K562 (cell line): Measurements from ENCODE around the gene PCLAF. TPM values are rescaled to one million over a fixed set of nuclear protein-coding genes. Genes with fewer than 3 reads are reported as not detected.
A peak's percentile ranks its signal among the peaks of the same experiment; 100 is the strongest.

ENCODE experiments used
- ATF3 ChIP-seq, 2 experiments: fragments of 450-650 bp in 1 of 2; sonication (generic) in 1 of 2; formaldehyde crosslinking in 1 of 2; IDR thresholded peaks in 1 of 2; conservative IDR thresholded peaks in 1 of 2; 2 replicates each; pipeline versions ENCODE4 v1.6.1 to v1.8.1; 2016 to 2023; ENCODE audit warnings: mild to moderate bottlenecking in 2 of 2, moderate library complexity in 2 of 2, inconsistent platforms in 1 of 2, missing genetic modification reagents in 1 of 2
- E2F6 ChIP-seq, 2 experiments: IDR thresholded peaks; 2 replicates each; pipeline ENCODE4 v1.6.1; 2011; ENCODE audit warnings: borderline replicate concordance in 1 of 2, control low read depth in 1 of 2, low read depth in 1 of 2, low read length in 1 of 2, mild to moderate bottlenecking in 1 of 2, mixed read lengths in 1 of 2, moderate library complexity in 1 of 2; ENCODE audit not compliant: insufficient read depth in 1 of 2, insufficient read length in 1 of 2, poor library complexity in 1 of 2, severe bottlenecking in 1 of 2; ENCODE audit errors: extremely low read depth in 1 of 2
- FOXK1 ChIP-seq: sonication (generic); formaldehyde crosslinking; IDR thresholded peaks from 2 replicates; pipeline ENCODE4 v1.8.0; 2022; ENCODE audit warnings: missing genetic modification reagents, mild to moderate bottlenecking, borderline replicate concordance
- GABPA ChIP-seq: fragments of 200-800 bp; sonication (Bioruptor generic); conservative IDR thresholded peaks from 2 replicates; pipeline ENCODE4 v1.6.1; 2016; ENCODE audit warnings: low read depth, missing genetic modification characterization, missing compliant biosample characterization
- KDM5B ChIP-seq: fragments of 200-600 bp; sonication (generic); IDR thresholded peaks from 2 replicates; pipeline ENCODE4 v1.6.1; 2012; ENCODE audit warnings: low read depth, mild to moderate bottlenecking, moderate library complexity, low read length, control low read depth, inconsistent platforms; ENCODE audit not compliant: insufficient replicate concordance
- KHSRP ChIP-seq: fragments of 450-650 bp; IDR thresholded peaks from 2 replicates; pipeline ENCODE4 v1.6.1; 2017
- MECOM ChIP-seq: fragments of 250-450 bp; sonication (Bioruptor Pico); IDR thresholded peaks from 2 replicates; pipeline ENCODE4 v1.8.0; 2022; ENCODE audit warnings: inconsistent platforms
- MTA3 ChIP-seq: fragments of 450-650 bp; formaldehyde crosslinking; IDR thresholded peaks from 2 replicates; pipeline ENCODE4 v1.6.1; 2017; ENCODE audit warnings: mild to moderate bottlenecking, borderline replicate concordance
- NFIC ChIP-seq: fragments of 450-650 bp; IDR thresholded peaks from 2 replicates; pipeline ENCODE4 v1.6.1; 2017; ENCODE audit warnings: mild to moderate bottlenecking, inconsistent platforms
- RFX7 ChIP-seq: fragments of 250-450 bp; sonication (Bioruptor Pico); IDR thresholded peaks from 2 replicates; pipeline ENCODE4 v1.5.1; 2021; ENCODE audit warnings: mild to moderate bottlenecking
- SAFB ChIP-seq: fragments of 200-400 bp; formaldehyde crosslinking; IDR thresholded peaks from 2 replicates; pipeline ENCODE4 v1.6.1; 2017; ENCODE audit warnings: low read depth, low read length, borderline replicate concordance
- TCF7L2 ChIP-seq: fragments of 150-350 bp; IDR thresholded peaks from 2 replicates; pipeline ENCODE4 v1.6.1; 2016; ENCODE audit warnings: low read depth, mild to moderate bottlenecking, low read length, moderate library complexity
- ZHX1 ChIP-seq: fragments of 150-350 bp; conservative IDR thresholded peaks from 2 replicates; pipeline ENCODE4 v1.6.1; 2014; ENCODE audit warnings: low read length
- ZNF280A ChIP-seq: fragments of 450-650 bp; IDR thresholded peaks from 2 replicates; pipeline ENCODE4 v1.6.1; 2018; ENCODE audit warnings: mild to moderate bottlenecking, low read depth; ENCODE audit not compliant: partially characterized antibody
- ZNF347 ChIP-seq: fragments of 450-650 bp; formaldehyde crosslinking; IDR thresholded peaks from 2 replicates; pipeline ENCODE4 v1.4.0; 2020; ENCODE audit warnings: low read depth, mild to moderate bottlenecking, moderate library complexity
- ZNF518B ChIP-seq: fragments of 250-450 bp; sonication (Bioruptor Pico); IDR thresholded peaks from 2 replicates; pipeline ENCODE4 v1.5.0; 2021; ENCODE audit warnings: mild to moderate bottlenecking, moderate library complexity
- polyA plus RNA-seq, 8 experiments: library from polyadenylated mRNA; depleted of rRNA in 4 of 8; stranded (reverse) in 5 of 8; unstranded in 3 of 8; fragments of >200 nt; fragmentation: Nextera tagmentation in 2 of 8; fragmentation: Illumina TruSeq in 1 of 8; extraction: Ambion mirVana in 2 of 8; extraction: Trizol in 1 of 8; gene quantifications; 2 replicates each; pipeline versions ENCODE4 v1.2.1 to v1.2.3, GENCODE V29; 2011 to 2014; ENCODE audit warnings: inconsistent platforms in 1 of 8, missing spikeins in 1 of 8
- total RNA-seq, 7 experiments: library from RNA; depleted of rRNA in 6 of 7; stranded (reverse); fragments of >200 nt in 6 of 7; fragmentation: Illumina TruSeq in 2 of 7; extraction: Trizol in 2 of 7; gene quantifications; 2 replicates each; pipeline versions ENCODE4 v1.2.1 to v1.2.3, GENCODE V29; 2011 to 2021; ENCODE audit warnings: low replicate concordance in 1 of 7

PCLAF gene
- total and polyA plus RNA-seq, 9 of the 15 experiments (the other 6 are each of a cell fraction or from before 2014, with no cell fraction given) = 112 to 881 (median 360) TPM

- TF ChIP-seq ZHX1 (no peak), E2F6 (IDR thresholded peaks at IDR 0.05; ENCODE audit: borderline replicate concordance in 1 of 2, extremely low read depth in 1 of 2, insufficient read depth in 1 of 2, insufficient read length in 1 of 2, low read depth in 1 of 2, low read length in 1 of 2, poor library complexity in 1 of 2, severe bottlenecking in 1 of 2) (peak; percentile 95 to 97), TCF7L2 (no peak), ZNF347 (no peak), GABPA (tag) (no peak), KDM5B (peak; percentile 98), ZNF518B (no peak), MECOM (CRISPR knock-in tag) (no peak), MTA3 (peak; percentile 97), SAFB (no peak), FOXK1 (CRISPR knock-in tag) (peak; percentile 56; the same call in 1 of the 2 replicates), ATF3 (IDR thresholded peaks at IDR 0.05) (no peak), ATF3 (CRISPR knock-in tag; conservative IDR thresholded peaks at IDR 0.05) (no peak; the same call in none of the 2 replicates), RFX7 (CRISPR knock-in tag) (no peak), KHSRP (no peak), ZNF280A (no peak), NFIC (0 out of 2 replicates have a peak, but pooled peaks have one; percentile 19)
Measured at GRCh38 chr15:64381000-64381751, at the start of gene PCLAF (continued).
